SK-N-SH (cell line): Measurements from ENCODE around the gene SCYGR7.

Source experiments
- CHD2 ChIP-seq: fragments of 150-350 bp; IDR thresholded peaks from 2 replicates; pipeline ENCODE4 v1.6.1; 2018; ENCODE audit warnings: low read length; ENCODE audit not compliant: partially characterized antibody
- POLR2AphosphoS5 ChIP-seq: IDR thresholded peaks from 2 replicates; pipeline ENCODE4 v1.6.1; 2012; ENCODE audit warnings: low read depth, low read length
- RCOR1 ChIP-seq: fragments of 150-350 bp; IDR thresholded peaks from 2 replicates; pipeline ENCODE4 v1.6.1; 2017; ENCODE audit warnings: antibody characterized with exemption, low read length
- RXRA ChIP-seq: IDR thresholded peaks from 2 replicates; pipeline ENCODE4 v1.4.0; 2012; ENCODE audit warnings: low read depth, mild to moderate bottlenecking, borderline replicate concordance
- TF ChIP-seq, protein P1 (sequence below): fragments of 200-600 bp; sonication (generic); IDR thresholded peaks from 2 replicates; pipeline ENCODE4 v1.6.1; 2017; ENCODE audit warnings: antibody characterized with exemption, mild to moderate bottlenecking, moderate library complexity
- TF ChIP-seq, protein P2 (sequence below): IDR thresholded peaks from 2 replicates; pipeline ENCODE4 v1.4.0; 2012; ENCODE audit warnings: low read depth

DNA sequence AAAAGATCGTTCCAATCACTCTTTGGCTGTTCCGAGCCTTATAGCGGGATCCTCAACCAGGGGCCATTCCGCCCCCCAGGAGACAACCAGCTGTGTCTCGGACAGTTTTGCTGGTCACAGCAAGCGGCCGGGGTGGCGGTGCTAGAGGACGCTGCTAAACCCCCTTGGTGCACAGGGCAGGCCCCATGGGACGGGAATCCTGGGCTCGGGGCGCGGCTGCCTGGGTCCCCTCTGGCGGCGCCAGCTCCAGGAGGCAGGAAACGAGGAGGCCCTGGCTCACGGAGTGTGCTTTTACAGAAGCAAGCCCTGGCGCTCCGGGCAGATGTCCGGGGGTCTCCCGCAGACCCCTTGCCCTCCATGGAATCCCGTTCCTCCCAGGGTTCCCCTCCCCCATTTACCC lies 39.7 kb downstream of the SCYGR7 start:
- TF ChIP-seq RCOR1 = no peak
- TF ChIP-seq POLR2AphosphoS5 = no peak
- TF ChIP-seq, protein P1, sequence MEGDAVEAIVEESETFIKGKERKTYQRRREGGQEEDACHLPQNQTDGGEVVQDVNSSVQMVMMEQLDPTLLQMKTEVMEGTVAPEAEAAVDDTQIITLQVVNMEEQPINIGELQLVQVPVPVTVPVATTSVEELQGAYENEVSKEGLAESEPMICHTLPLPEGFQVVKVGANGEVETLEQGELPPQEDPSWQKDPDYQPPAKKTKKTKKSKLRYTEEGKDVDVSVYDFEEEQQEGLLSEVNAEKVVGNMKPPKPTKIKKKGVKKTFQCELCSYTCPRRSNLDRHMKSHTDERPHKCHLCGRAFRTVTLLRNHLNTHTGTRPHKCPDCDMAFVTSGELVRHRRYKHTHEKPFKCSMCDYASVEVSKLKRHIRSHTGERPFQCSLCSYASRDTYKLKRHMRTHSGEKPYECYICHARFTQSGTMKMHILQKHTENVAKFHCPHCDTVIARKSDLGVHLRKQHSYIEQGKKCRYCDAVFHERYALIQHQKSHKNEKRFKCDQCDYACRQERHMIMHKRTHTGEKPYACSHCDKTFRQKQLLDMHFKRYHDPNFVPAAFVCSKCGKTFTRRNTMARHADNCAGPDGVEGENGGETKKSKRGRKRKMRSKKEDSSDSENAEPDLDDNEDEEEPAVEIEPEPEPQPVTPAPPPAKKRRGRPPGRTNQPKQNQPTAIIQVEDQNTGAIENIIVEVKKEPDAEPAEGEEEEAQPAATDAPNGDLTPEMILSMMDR = no peak
- no peak for TF ChIP-seq CHD2
- TF ChIP-seq RXRA = no peak
- TF ChIP-seq, protein P2, sequence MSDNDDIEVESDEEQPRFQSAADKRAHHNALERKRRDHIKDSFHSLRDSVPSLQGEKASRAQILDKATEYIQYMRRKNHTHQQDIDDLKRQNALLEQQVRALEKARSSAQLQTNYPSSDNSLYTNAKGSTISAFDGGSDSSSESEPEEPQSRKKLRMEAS = no peak
